Measurements from ENCODE around the gene SP140.

DNA sequence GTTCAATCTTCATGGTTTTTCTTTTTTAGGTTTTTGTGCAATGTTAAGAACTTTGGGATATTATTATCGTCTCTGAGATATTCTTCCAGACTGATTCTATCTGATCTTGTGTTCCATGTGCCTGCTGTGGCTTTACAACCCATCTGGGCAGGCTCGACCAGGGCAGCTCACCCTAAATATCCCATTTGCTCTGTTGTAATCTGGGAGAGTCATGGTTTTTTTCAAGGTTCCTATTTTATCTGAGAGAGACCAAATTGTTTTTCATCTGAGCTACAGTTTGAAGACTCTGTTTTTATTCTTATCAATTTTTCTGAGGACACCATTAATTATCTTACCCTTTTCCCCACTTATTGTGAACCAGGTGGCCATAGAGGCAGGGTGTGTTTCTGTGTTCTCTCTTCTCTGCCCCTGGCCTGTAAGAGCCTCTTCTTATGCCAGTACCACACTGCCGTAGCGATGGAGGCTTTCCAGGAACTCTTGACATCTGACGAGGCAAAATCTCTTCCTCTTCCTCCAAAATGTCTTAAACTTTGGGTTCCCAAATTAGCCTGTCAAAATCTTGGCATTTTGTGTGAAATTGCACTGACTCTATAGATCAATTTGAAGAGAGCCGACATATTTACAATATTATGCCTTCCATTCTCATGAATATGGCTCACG, 104.5 kb downstream of the SP140 start:
- TF ChIP-seq EZH2 (IDR thresholded peaks at IDR 0.05; ENCODE audit: borderline replicate concordance, low read depth, low read length, poor library complexity, severe bottlenecking) (no peak), CTCF (conservative IDR thresholded peaks at IDR 0.05; ENCODE audit: low read depth, low read length) (no peak)
